GM12878 (cell line): ENCODE results near the gene NPR2.

Experiments used
- BMI1 ChIP-seq: fragments of 450-650 bp; IDR thresholded peaks from 2 replicates; pipeline ENCODE4 v1.6.1; 2016; ENCODE audit warnings: mild to moderate bottlenecking, moderate library complexity, borderline replicate concordance
- BRCA1 ChIP-seq: IDR thresholded peaks from 2 replicates; pipeline ENCODE4 v1.6.1; 2011; ENCODE audit warnings: low read depth, low read length, improper control_type of control experiment
- EED ChIP-seq: sonication (generic); IDR thresholded peaks from 2 replicates; pipeline ENCODE4 v1.6.1; 2016; ENCODE audit warnings: antibody characterized with exemption, low read depth
- EZH2 ChIP-seq: IDR thresholded peaks from 2 replicates; pipeline ENCODE4 v1.6.1; 2012; ENCODE audit warnings: low read depth, mild to moderate bottlenecking, control low read depth, inconsistent platforms, low read length, borderline replicate concordance; ENCODE audit not compliant: control insufficient read depth
- HDAC6 ChIP-seq: fragments of 200-600 bp; sonication (generic); IDR thresholded peaks from one replicate; pipeline ENCODE4 v1.8.0; 2017; ENCODE audit warnings: antibody characterized with exemption; ENCODE audit not compliant: unreplicated experiment
- POLR2A ChIP-seq: IDR thresholded peaks from 2 replicates; pipeline ENCODE4 v1.6.1; 2011; ENCODE audit warnings: low read depth, mild to moderate bottlenecking, low read length
- POLR2AphosphoS5 ChIP-seq: IDR thresholded peaks from 2 replicates; pipeline ENCODE4 v1.6.1; 2011; ENCODE audit warnings: mild to moderate bottlenecking, low read length, inconsistent platforms
- RAD21 ChIP-seq: IDR thresholded peaks from 2 replicates; pipeline ENCODE4 v1.6.1; 2011; ENCODE audit warnings: mild to moderate bottlenecking, low read depth, low read length, moderate library complexity; ENCODE audit not compliant: insufficient read depth
- RB1 ChIP-seq: fragments of 450-650 bp; formaldehyde crosslinking; IDR thresholded peaks from 2 replicates; pipeline ENCODE4 v1.6.1; 2017; ENCODE audit warnings: mild to moderate bottlenecking, borderline replicate concordance
- ZNF274 ChIP-seq: IDR thresholded peaks from one replicate; pipeline ENCODE4 v1.8.0; 2011; ENCODE audit not compliant: insufficient read length, insufficient read depth
- TF ChIP-seq, protein P1 (sequence below): fragments of 450-650 bp; IDR thresholded peaks from 2 replicates; pipeline ENCODE4 v1.6.1; 2017; ENCODE audit warnings: mild to moderate bottlenecking
- TF ChIP-seq, protein P2 (sequence below), 3 experiments: IDR thresholded peaks in 2 of 3; conservative IDR thresholded peaks in 1 of 3; 2 replicates each; pipeline ENCODE4 v1.5.1; 2011; ENCODE audit warnings: low read depth in 3 of 3, low read length in 3 of 3, mild to moderate bottlenecking in 3 of 3, control low read depth in 2 of 3, moderate library complexity in 2 of 3, inconsistent platforms in 1 of 3, mixed read lengths in 1 of 3; ENCODE audit not compliant: control insufficient read depth in 2 of 3, insufficient read depth in 1 of 3; ENCODE audit errors: extremely low read depth in 1 of 3

DNA sequence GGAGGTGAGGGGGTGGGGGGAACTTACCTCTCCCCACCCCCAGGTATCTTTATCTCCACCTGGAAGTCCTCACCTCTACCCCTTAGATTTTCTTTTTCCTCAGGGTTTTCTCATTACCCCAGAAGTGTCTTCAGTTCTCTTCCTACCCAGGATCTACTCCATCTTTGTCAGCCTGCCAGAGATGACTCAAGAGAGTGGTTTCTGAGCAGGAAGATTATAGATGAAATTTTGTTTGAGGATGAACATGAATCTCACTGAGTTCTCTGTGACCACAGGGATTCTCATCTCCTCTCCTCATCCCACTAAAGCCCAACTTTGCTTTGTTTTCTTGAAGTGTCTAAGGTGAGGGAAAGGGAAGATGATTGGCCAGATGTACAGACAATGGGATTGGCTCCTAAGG lies 28.7 kb downstream of the NPR2 start:
- TF ChIP-seq POLR2A (no peak), ZNF274 (no peak), EZH2 (no peak), HDAC6 (no peak), RB1 (no peak), BMI1 (no peak), RAD21 (no peak), BRCA1 (no peak), EED (no peak), POLR2AphosphoS5 (no peak)
- TF ChIP-seq, protein P1, sequence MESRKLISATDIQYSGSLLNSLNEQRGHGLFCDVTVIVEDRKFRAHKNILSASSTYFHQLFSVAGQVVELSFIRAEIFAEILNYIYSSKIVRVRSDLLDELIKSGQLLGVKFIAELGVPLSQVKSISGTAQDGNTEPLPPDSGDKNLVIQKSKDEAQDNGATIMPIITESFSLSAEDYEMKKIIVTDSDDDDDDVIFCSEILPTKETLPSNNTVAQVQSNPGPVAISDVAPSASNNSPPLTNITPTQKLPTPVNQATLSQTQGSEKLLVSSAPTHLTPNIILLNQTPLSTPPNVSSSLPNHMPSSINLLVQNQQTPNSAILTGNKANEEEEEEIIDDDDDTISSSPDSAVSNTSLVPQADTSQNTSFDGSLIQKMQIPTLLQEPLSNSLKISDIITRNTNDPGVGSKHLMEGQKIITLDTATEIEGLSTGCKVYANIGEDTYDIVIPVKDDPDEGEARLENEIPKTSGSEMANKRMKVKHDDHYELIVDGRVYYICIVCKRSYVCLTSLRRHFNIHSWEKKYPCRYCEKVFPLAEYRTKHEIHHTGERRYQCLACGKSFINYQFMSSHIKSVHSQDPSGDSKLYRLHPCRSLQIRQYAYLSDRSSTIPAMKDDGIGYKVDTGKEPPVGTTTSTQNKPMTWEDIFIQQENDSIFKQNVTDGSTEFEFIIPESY = no peak
- TF ChIP-seq, protein P2, sequence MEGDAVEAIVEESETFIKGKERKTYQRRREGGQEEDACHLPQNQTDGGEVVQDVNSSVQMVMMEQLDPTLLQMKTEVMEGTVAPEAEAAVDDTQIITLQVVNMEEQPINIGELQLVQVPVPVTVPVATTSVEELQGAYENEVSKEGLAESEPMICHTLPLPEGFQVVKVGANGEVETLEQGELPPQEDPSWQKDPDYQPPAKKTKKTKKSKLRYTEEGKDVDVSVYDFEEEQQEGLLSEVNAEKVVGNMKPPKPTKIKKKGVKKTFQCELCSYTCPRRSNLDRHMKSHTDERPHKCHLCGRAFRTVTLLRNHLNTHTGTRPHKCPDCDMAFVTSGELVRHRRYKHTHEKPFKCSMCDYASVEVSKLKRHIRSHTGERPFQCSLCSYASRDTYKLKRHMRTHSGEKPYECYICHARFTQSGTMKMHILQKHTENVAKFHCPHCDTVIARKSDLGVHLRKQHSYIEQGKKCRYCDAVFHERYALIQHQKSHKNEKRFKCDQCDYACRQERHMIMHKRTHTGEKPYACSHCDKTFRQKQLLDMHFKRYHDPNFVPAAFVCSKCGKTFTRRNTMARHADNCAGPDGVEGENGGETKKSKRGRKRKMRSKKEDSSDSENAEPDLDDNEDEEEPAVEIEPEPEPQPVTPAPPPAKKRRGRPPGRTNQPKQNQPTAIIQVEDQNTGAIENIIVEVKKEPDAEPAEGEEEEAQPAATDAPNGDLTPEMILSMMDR (IDR thresholded peaks at IDR 0.05 in 2 of 3, conservative IDR thresholded peaks at IDR 0.05 in 1 of 3; ENCODE audit: control insufficient read depth in 2 of 3, extremely low read depth in 1 of 3, insufficient read depth in 1 of 3, low read depth in 3 of 3, low read length in 3 of 3) = no peak
